Astrocyte (in vitro differentiated cells and primary cell): ENCODE data around the gene WRAP53. TPM values are rescaled to one million over a fixed set of nuclear protein-coding genes. Genes with fewer than 3 reads are reported as not detected.

Source experiments
- DNase-seq: peaks from one replicate; pipeline ENCODE4 v3.0.0-alpha.2; 2010; ENCODE audit warnings: low read depth
- FAIRE-seq: peaks from 2 replicates; lab custom pipeline; 2011; peaks lifted over from hg19 to GRCh38; lab: Jason Lieb, UNC
- H2AFZ ChIP-seq: 2 replicates; pipeline ENCODE4 v1.6.0; 2012; ENCODE audit warnings: low read depth, low read length, inconsistent platforms
- H3K27ac ChIP-seq: 2 replicates; pipeline ENCODE4 v1.5.1; 2011; ENCODE audit warnings: low read depth, low read length, inconsistent platforms
- H3K27me3 ChIP-seq: 2 replicates; pipeline ENCODE4 v1.6.0; 2011; ENCODE audit warnings: low read length, inconsistent platforms; ENCODE audit not compliant: insufficient read depth
- H3K36me3 ChIP-seq: 2 replicates; pipeline ENCODE4 v1.5.1; 2011; ENCODE audit warnings: low read length, inconsistent platforms; ENCODE audit not compliant: insufficient read depth
- H3K4me1 ChIP-seq: 2 replicates; pipeline ENCODE4 v1.5.1; 2011; ENCODE audit warnings: low read length, inconsistent platforms; ENCODE audit not compliant: insufficient read depth
- H3K4me2 ChIP-seq: 2 replicates; pipeline ENCODE4 v1.6.0; 2012; ENCODE audit warnings: low read length, inconsistent platforms
- H3K4me3 ChIP-seq: 2 replicates; pipeline ENCODE4 v1.5.1; 2011; ENCODE audit warnings: low read depth, mild to moderate bottlenecking, low read length, inconsistent platforms; ENCODE audit not compliant: insufficient read depth
- H3K79me2 ChIP-seq: 2 replicates; pipeline ENCODE4 v1.6.0; 2012; ENCODE audit warnings: mild to moderate bottlenecking, low read length, inconsistent platforms; ENCODE audit not compliant: insufficient read depth
- H3K9ac ChIP-seq: 2 replicates; pipeline ENCODE4 v1.6.0; 2012; ENCODE audit warnings: mild to moderate bottlenecking, low read length, inconsistent platforms
- H3K9me3 ChIP-seq: 2 replicates; pipeline ENCODE4 v1.5.1; 2012; ENCODE audit warnings: low read depth, mild to moderate bottlenecking, low read length, inconsistent platforms; ENCODE audit not compliant: insufficient read depth
- H4K20me1 ChIP-seq: 2 replicates; pipeline ENCODE4 v1.6.0; 2012; ENCODE audit warnings: low read length, inconsistent platforms; ENCODE audit not compliant: insufficient read depth
- H3K27ac Mint-ChIP-seq: one replicate; pipeline ENCODE4 v1.8.0; 2021; ENCODE audit warnings: mild to moderate bottlenecking, mixed read lengths; ENCODE audit not compliant: unreplicated experiment
- H3K27me3 Mint-ChIP-seq: one replicate; pipeline ENCODE4 v1.8.0; 2021; ENCODE audit warnings: low read depth, mixed read lengths; ENCODE audit not compliant: unreplicated experiment
- H3K36me3 Mint-ChIP-seq: one replicate; pipeline ENCODE4 v1.8.0; 2021; ENCODE audit warnings: low read depth, mixed read lengths; ENCODE audit not compliant: unreplicated experiment
- H3K4me1 Mint-ChIP-seq: one replicate; pipeline ENCODE4 v1.8.0; 2021; ENCODE audit warnings: low read depth, mixed read lengths; ENCODE audit not compliant: unreplicated experiment
- H3K4me3 Mint-ChIP-seq: one replicate; pipeline ENCODE4 v1.8.0; 2021; ENCODE audit warnings: mild to moderate bottlenecking, moderate library complexity, mixed read lengths; ENCODE audit not compliant: unreplicated experiment
- H3K9me3 Mint-ChIP-seq: one replicate; pipeline ENCODE4 v1.8.0; 2021; ENCODE audit warnings: mild to moderate bottlenecking, mixed read lengths; ENCODE audit not compliant: unreplicated experiment
- CTCF ChIP-seq: IDR thresholded peaks from 2 replicates; pipeline ENCODE4 v1.5.1; 2011; ENCODE audit warnings: low read depth, mild to moderate bottlenecking, inconsistent platforms, low read length, moderate library complexity; ENCODE audit not compliant: insufficient read depth
- EZH2 ChIP-seq: IDR thresholded peaks from 2 replicates; pipeline ENCODE4 v1.6.1; 2012; ENCODE audit warnings: mild to moderate bottlenecking, low read length, inconsistent platforms; ENCODE audit not compliant: insufficient read depth
- total RNA-seq: library from RNA; stranded (reverse); gene quantifications from 2 replicates; pipeline ENCODE4 v1.2.1, GENCODE V29; 2021

The WRAP53 gene
- total RNA-seq, 1 donor from 2014 or later, result 15.1 TPM

- peaks cover 8% of the 10 kb centered on the region for H3K4me1 ChIP-seq
- no peak overlapping the region for H3K9ac ChIP-seq
- H4K20me1 ChIP-seq, result no peaks in the 10 kb centered on the region
- H3K4me2 ChIP-seq, result peak overlapping the region; percentile 83
- DNase-seq, result no peak
- no peak overlapping the region for H3K27ac ChIP-seq
- Mint-ChIP-seq H3K27ac (no peak overlapping the region), H3K9me3 (peaks cover 4% of the 10 kb centered on the region), H3K4me1 (peaks cover 6% of the 10 kb centered on the region), H3K4me3 (no peak overlapping the region), H3K36me3 (peaks cover 2% of the 10 kb centered on the region), H3K27me3 (peaks cover 42% of the 10 kb centered on the region)
- FAIRE-seq, result no peak
- no peaks in the 10 kb centered on the region for H3K9me3 ChIP-seq
- H3K36me3 ChIP-seq, result no peaks in the 10 kb centered on the region
- H3K79me2 ChIP-seq, result no peaks in the 10 kb centered on the region
- H2AFZ ChIP-seq, result no peak overlapping the region
- peak overlapping the region; percentile 23 for H3K4me3 ChIP-seq
- TF ChIP-seq CTCF (no peak), EZH2 (peak; percentile 98)
- H3K27me3 ChIP-seq, result peaks cover 46% of the 10 kb centered on the region
Measured at GRCh38 chr17:7651665-7652387, 36.5 kb upstream of the WRAP53 start.

- H3K4me2 ChIP-seq, result no peak overlapping the region
- no peak overlapping the region for H2AFZ ChIP-seq
- Mint-ChIP-seq H3K4me3 (no peak overlapping the region), H3K4me1 (peaks cover 12% of the 10 kb centered on the region), H3K9me3 (peaks cover 4% of the 10 kb centered on the region), H3K36me3 (peaks cover 2% of the 10 kb centered on the region), H3K27ac (no peak overlapping the region), H3K27me3 (peaks cover 37% of the 10 kb centered on the region)
- no peaks in the 10 kb centered on the region for H3K9me3 ChIP-seq
- H4K20me1 ChIP-seq, result no peaks in the 10 kb centered on the region
- H3K27me3 ChIP-seq, result peaks cover 46% of the 10 kb centered on the region
- H3K79me2 ChIP-seq, result no peaks in the 10 kb centered on the region
- peaks cover 8% of the 10 kb centered on the region for H3K4me1 ChIP-seq
- H3K27ac ChIP-seq, result no peak overlapping the region
- no peak overlapping the region for H3K4me3 ChIP-seq
- no peaks in the 10 kb centered on the region for H3K36me3 ChIP-seq
- DNase-seq (no peak), FAIRE-seq (no peak)
- H3K9ac ChIP-seq, result no peak overlapping the region
- TF ChIP-seq CTCF, result no peak
Measured at GRCh38 chr17:7652388-7653356, 35.6 kb upstream of the WRAP53 start.
